ENCODE measurements around the gene SHC2.
"Not testable (repeated sequence)": the region's sequence is repeated elsewhere in the genome, so short reads cannot be mapped to it uniquely, and the experiment has no call there.

SHC2 gene

GRCh38 chr19:386632-387301, 74.1 kb downstream of the SHC2 start:
- not testable (repeated sequence) for DNase-seq

DNA sequence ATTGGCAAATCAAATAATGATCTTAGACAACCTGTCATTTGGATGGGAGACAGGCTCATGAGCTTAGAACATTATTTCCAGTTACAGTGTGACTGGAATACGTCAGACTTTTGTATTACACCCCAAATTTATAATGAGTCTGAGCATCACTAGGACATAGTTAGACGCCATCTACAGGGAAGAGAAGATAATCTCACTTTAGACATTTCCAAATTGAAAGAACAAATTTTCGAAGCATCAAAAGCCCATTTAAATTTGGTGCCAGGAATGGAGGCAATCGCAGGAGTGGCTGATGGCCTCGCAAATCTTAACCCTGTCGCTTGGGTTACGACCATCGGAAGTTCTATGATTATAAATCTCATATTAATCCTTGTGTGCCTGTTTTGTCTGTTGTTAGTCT, 74.6 kb downstream of the SHC2 start:
- not testable (repeated sequence) for DNase-seq

DNA sequence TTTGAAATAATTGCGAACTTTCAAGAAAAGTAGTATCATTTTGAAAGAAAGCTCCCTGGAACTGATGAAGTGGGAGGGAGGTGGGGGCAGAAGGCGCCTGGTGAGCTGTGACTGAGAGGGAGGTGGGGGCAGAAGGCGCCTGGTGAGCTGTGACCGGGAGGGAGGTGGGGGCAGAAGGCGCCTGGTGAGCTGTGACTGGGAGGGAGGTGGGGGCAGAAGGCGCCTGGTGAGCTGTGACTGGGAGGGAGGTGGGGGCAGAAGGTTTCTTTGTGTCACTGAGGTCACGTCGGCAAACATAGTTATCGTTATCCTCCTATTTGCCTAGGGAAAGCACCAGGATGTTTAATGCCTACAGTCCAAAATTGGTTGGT, 76.0 kb downstream of the SHC2 start:
- DNase-seq, result no peak

DNA sequence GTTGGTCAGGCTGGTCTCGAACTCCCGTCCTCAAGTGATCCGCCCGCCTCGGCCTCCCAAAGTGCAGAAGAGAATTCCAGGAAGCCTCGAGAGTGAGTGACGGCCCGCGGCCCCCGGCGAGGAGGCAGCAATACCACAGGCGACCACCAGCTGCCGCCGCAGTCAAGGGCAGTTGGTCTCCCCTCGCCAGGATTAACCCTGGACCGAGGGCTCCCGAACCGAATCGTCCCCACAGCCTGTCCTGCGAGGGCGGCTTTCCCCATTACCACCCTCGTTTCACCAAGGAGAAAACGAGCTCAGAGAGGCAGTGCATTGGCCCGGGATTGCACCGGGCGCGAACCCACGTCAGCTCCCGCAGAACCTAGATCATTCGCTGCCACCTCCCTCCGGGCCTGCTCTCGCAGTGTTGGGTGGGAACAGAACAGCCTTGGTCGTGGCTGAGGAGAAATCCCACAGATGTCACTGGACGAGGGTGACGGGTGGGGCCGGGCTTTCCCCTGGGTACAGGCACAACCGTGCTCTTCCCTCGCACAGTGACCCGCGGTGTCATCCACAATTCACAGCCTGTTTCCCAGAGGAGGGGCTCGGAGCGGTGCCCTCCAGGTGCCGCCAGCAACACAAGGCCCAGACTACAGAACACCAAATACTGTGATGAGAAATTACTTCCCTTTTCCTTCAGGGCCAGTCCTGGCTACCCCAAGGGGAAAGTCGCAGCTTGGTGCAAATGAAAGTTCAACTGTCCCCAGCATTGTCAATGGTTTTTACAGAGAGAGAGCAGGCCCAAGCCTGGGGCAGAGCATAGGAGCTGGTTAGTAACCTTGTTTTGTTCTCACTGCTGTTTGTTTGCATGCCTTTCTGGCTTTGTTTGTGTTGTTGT, 76.7 kb downstream of the SHC2 start:
- DNase-seq, result no peak

GRCh38 chr19:383040-383439, 77.8 kb downstream of the SHC2 start:
- no peak for DNase-seq

DNA sequence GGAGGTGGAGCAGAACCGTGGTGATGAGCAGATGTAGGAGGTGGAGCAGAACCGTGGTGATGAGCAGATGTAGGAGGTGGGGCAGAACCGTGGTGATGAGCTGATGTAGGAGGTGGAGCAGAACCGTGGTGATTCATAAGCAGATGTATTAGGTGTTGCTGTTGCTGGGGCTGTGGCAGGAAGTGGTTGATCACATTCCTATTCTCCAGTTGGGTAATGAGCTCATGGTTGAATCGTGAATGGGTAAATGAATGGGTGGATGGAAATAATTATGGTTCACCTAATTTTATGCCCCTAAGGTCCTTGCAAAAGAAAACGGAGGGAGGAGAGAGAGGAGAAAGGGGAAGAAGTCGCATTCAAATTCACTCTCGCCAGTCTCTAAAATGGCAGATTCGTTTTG, 78.3 kb downstream of the SHC2 start:
- DNase-seq, result not testable (repeated sequence)

- not testable (repeated sequence) for DNase-seq
These were observed 78.9 kb downstream of the SHC2 start for GRCh38 chr19:381901-382300.

GRCh38 chr19:380618-381219, 80.1 kb downstream of the SHC2 start:
- DNase-seq, result not testable (repeated sequence)

DNA sequence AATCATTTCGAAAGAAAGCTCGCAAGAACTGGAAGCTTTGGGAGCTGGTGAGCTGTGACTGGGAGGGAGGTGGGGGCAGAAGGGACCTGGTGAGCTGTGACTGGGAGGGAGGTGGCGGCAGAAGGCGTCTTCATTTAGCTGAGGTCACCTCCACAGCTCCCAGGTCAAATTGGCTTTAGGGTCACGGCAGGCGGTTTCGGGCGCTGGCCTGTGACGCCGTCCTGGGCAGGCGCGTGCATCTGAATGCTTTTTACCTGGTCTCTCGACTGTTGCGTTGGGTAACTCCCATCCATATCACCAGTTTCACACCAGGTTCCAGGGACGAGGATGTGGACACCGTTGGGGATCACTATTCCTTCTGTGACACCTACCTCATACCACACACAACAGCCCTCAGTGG, 81.0 kb downstream of the SHC2 start:
- DNase-seq, result no peak

DNA sequence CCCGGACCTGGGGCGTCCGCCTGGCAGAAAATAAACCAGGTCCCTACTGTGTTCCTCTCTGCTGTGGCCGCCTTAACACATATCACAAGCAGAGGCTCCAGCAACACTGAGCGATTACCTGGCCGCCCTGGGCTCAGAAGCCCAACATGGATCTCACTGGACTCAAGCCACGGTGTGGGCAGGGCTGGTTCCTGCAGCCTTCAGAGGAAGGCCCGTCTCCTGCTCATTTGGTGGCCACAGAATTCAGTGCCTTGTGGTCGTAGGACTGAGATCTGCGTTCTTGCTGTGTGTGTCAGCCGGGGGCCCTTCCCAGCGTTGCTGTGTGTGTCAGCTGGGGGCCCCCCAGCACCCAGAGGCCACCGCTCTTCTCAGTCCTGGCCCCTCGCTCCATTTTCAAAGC, 82.1 kb downstream of the SHC2 start:
- DNase-seq, result no peak

- DNase-seq, result no peak
These were observed 82.8 kb downstream of the SHC2 start for GRCh38 chr19:377801-378581.

- DNase-seq, result no peak
These were observed 84.7 kb downstream of the SHC2 start for GRCh38 chr19:376111-376470.

- no peak for DNase-seq
These were observed 85.3 kb downstream of the SHC2 start for GRCh38 chr19:375395-376110.

- DNase-seq, result no peak
These were observed 86.0 kb downstream of the SHC2 start for GRCh38 chr19:374886-375235.

GRCh38 chr19:374183-374885, 86.5 kb downstream of the SHC2 start:
- DNase-seq, result peak; percentile 40

- no peak for DNase-seq
These were observed 87.2 kb downstream of the SHC2 start for GRCh38 chr19:373391-374182.

GRCh38 chr19:372306-372890, 88.4 kb downstream of the SHC2 start:
- DNase-seq, result no peak

DNA sequence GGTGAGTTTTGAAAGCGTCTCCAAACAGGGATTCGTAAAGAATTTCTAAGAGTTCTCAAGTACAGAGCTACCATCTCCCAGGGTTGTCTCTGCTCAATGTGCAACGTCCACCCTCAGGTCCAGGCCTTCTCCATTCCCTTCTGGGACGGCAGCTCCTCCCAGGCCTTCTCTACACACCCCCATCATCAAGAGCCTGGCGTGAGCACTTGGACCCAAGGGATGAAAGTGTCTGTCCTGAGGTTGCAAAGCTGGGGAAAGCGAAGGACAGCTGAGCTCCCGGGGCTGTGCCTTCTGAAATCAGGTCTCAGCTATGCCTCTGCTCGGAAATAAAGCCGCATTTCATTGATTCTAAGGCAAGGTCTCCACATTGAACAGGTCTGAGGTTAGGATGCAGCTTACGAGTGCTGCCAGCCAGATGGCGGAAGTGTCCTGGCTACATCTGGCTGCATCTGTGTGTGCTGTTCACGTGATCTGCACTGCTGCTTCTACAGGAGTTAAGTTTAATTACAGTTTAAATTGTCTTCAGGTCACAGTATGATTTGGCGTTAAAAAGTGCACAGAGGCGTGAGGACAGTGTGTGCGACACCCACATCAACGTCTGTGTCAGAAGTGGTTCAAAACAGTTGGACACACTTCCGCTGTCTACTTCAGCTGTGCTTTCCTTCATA, 89.2 kb downstream of the SHC2 start:
- no peak for DNase-seq

DNA sequence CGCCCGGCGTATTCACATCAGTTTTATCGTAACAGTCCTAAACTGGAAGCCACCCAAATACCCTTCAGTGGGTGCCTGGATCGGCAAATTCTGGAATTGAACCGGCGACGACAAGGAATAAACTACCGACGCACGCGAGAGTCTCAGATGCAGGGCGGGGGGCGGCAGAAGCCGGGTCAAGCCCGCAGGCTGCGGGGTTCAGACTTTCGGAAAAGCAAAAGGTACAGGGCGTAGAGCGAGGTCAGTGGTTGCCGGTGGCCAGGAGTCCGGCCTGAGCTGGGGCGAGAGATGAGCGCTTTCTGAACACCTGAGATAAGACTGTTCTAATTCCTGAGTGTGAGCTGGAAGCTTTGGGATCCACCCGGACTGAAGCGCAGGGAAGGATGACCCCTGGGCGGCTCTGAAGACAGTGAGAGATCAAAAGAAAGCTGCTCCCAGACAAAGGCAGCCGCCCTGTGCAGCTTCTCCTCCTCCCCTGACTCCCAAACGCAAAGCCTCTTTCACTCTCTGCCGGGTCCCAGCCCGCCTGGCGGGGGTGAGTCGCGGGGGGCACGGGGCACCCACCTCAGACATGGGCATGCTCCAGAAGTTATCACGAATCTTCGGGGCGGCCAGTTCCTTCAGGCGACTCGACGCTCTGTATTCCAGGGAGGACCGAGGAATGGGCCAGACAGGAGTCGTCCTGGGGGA, 90.0 kb downstream of the SHC2 start:
- no peak for DNase-seq

DNA sequence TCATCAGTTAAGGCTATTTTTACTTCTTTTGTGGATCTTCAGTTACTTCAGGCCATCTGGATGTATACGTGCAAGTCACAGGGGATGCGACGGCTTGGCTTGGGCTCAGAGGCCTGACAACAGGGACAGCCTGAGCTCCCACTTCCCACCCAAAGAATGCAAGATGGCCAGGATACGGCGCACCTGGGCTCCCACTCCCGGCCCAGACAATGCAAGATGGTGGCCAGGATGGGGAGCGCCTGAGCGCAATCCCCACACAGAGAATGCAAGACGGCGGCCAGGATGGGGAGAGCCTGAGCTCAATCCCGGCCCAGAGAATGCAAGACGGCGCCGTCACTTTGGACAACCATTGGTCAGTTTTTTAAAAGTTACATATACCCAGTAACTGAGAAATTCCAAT, 91.0 kb downstream of the SHC2 start:
- DNase-seq, result no peak
